NCI-H128 (cell line): ENCODE data around the gene PLVAP.

Experiments used
- DNase-seq: peaks from one replicate; lab custom pipeline; 2025; ENCODE audit not compliant: unreplicated experiment; lab: John Stamatoyannopoulos, UW

PLVAP gene

GRCh38 chr19:17334414-17335409 is 42.4 kb downstream of the PLVAP start, which contains the start of gene ANO8:
TSS of gene ANO8 (minus strand) at chr19:17334855. CDS start at chr19:17334670, 185 bp downstream.
- peak; percentile 94 for DNase-seq

GRCh38 chr19:17333611-17334413 is 43.3 kb downstream of the PLVAP start:
- DNase-seq: no peak

DNA sequence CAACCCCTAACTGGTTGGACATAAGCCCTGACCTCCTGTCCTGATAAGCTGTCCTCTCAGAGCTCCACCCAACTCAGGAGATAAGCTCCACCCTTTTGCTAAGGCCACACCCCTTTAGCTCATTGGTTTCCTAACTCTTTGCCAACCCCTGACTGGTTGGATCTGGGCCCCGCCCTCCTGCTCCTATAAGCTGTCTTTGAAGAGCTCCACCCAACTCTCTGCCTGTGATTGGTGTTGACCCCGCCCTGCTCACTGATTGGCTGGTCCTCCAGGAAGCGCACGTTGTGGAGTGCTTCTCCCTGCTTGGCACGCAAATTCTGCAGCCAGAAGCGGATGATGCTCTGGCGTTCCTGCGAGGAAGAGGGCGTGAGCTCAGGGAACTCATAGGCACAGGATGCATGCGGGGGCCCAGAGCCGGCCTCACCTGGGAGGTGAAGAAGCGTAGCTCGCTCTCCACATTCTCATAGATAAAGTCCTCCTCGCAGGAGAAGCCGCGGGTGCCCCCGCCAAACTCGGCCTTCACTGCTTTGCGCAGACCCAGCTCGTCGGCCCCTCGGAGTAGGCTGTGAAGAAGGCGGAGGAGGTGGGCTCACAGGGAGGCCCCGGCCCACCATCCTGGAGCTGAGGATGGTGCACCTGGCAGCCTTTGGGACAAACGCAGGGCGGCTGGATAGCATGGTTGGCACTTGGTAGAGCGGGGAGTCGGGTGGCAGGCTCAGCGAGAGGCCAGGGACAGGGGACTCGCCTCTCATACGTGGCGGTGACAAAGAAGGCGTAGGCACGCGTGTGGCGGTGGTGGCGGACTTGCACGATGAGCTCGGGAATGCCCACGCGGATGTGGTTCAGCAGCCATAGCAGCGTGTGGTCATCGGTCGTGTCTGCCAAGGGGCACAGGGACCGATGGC is 44.2 kb downstream of the PLVAP start:
- no peak for DNase-seq

GRCh38 chr19:17332360-17332676 is 44.8 kb downstream of the PLVAP start:
- no peak for DNase-seq

- DNase-seq: no peak
These were observed 46.0 kb downstream of the PLVAP start for GRCh38 chr19:17331045-17331558.

DNA sequence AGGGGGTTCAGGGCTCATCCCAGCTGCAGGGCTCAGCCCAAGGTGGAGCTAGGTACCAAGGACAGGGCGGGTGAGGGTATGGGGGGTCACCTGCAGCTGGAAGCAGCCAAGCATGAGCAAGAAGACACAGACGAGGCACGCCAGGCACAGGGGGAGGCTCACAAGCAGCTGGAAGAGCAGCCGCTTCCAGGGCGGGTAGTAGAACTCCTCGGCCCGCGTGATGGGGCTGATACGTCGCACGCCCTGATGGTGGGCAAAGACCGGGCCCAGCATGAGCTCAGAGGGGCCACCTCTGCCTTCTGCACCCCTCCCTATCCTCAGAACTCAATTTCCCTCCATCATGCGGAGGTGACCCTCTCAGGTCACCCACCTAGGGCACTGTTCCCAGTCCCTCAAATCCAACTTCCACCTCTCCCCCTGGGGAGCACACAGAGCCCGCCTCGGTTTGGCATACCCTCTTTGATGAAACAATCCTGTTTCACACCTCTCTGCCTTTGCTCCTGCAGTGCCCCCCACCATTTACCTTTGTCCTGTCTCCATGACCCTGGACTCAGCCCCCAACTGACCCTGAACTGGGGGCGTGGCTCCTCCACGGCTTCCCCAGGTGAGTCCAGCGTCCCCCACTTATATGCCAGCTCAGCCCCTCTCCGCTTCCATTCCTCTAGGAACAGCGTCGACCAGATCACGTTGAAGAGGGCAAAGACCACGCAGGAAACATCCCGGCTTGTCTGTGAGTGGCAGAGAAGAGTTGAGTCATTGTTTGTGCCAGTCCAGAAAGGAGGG is 46.7 kb downstream of the PLVAP start:
- no peak for DNase-seq

DNA sequence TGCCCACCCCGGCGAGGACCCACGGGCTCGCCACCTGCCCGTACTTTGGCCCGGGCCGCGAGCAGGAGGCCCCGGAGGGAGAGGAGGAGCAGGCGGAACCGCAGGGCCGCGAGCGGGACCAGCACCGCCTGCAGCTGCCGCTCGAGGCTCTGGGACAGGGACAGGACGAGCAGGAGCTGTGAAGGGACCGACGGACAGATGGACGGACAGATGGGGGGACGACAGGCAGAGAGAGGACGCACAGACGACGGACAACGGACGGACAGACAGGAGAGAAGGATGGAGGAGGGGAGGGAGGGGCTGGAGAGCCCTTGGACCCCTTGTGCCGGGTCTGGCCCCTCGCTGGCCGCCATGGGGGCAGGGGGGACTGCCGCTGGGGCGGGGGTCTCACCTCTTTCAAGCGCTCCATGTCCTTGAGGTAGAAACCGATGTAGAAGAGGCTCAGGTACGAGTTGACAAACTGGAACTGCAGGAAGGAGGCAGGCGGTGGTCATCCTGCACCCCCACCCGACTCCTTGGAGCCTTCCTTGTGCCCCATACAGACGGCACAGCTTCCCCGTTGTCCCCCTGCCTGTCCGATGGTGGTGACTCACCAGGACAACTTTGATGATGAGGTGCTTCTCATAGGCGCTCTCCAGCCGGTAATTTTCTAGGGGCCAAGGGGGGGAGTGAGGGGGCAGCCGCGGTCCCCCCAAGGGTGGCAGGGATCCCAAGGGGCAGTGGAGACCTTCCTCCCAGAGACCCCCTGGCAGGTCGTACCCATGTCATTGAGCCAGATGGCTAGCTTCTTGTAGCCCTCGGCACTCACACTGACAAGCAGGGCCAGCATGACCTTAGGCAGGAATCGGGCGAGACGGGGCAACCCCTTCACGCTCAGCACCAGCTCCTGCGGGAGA is 47.5 kb downstream of the PLVAP start:
- no peak for DNase-seq

DNA sequence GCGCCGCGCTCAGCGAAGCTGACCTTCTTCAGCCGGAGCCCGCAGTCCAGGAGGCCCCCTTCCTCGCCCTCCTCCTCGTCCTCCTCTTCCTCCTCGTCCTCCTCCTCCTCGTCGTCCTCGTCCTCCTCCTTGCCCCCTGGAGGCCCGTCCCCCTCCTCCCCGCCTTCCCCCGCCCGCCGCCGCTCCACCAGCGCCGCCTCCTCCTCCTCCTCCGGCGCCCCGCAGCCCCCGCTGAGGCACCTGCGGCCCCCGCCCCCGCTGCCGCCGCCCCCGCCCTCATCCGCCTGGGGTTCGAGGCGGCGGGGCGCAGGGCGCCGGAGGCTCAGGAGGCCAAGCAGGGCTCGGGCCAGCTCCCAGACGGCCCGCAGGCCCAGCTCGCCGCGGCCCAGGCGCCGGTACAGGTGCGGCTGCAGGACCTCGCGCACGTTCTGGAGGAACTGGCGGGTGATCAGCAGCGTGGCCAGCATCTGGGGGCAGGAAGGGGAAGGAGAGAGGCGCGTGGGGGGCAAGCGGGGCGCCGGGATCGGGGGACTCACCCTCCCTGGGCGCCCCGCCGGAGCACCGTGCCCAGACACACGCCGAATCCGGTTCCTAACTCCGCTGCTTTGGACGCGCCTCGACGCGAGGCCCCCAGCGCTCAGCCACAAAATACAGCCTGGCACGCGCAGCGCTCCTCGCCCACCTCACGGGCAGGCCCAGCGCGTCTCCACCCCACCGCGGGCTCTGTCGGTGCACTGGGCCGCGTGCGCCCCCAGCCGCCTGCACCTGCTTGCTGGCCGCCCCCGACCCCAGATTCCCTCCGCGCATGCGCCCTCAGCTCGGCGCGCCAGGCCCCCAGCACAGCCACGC is 48.4 kb downstream of the PLVAP start:
- DNase-seq: no peak

- no peak for DNase-seq
These were observed 49.3 kb downstream of the PLVAP start for GRCh38 chr19:17327654-17328516.

- DNase-seq: no peak
These were observed 50.0 kb downstream of the PLVAP start for GRCh38 chr19:17327068-17327653.

- no peak for DNase-seq
These were observed 50.6 kb downstream of the PLVAP start for GRCh38 chr19:17326595-17326966.

DNA sequence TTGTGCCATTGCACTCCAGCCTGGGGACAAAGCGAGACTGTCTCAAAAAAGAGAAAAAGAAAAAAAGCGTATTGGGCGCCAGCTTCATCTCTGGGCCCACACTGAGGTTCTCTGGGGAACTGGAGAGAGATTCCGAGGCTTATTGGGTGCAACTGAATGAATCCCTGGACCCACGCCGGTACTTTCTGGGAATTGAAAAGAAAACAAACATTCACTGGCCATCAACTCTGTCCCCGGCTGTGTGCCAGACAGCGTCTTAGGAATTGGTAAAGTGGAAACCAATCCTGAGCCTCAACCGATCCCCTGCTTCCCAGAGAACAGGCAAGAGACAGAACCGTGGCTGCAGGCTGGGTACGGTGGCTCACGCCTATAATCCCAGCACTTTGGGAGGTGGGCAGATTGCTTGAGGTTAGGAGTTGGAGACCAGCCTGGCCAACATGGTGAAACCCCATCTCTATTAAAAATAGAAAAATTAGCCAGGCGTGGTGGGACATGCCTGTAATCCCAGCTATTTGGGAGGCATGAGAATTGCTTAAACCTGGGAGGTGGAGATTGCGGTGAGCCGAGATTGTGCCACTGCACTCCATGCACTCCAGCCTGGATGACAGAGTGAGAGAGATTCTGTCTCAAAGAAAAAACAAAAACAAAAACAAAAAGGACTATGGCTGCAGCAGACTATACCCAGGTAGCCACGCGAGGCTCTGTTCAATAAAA is 51.1 kb downstream of the PLVAP start:
- DNase-seq: no peak

- DNase-seq: no peak
These were observed 52.0 kb downstream of the PLVAP start for GRCh38 chr19:17325133-17325532.

DNA sequence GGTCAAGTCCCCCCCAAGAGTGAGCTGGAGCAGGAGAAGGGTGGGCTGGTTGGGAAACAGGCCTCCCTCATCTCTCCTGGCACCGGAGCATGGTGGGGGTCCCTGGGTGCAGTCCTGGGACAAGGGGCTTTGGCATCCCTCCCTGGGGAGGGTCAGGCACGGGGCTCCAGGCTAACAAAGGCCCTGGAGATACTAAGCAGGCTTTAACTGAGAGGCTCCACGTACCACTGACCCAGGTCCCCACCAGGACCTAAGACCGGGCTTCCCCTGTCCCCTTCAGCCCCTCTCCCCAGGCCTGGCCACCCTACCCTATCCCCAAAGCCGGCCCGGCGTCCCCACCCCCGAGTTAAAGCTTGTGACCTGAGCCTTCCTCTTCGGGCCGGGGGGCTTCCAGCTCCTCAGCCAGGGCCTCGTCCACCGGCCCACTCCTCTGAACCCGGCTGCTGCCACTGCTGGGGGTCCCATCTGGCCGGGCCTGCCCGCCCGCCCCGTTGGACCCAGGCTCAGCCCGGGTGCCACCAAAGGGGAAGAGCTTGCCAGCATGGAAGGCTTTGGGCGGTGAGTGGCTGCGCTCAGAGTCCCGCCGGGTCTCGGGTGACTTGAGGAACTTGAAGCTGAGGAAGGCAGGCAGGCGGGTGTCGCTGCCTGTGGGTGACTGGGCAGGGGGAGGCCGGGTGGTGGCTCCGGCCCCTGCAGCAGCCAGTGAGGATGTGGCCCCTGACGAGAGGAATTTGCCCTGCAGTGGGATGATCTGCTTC is 52.6 kb downstream of the PLVAP start:
- DNase-seq: no peak

GRCh38 chr19:17323964-17324332 is 53.2 kb downstream of the PLVAP start:
- no peak for DNase-seq
